Stimulated activated CD4-positive, alpha-beta T cell treated with anti-CD3 and anti-CD28 coated beads, Interleukin-4, amount 100 ng/mL, for 48 hours (primary cell): ENCODE results near the gene LDLRAD4.
A peak's percentile ranks its signal among the peaks of the same experiment; 100 is the strongest.
"Not testable (repeated sequence)": the region's sequence is repeated elsewhere in the genome, so short reads cannot be mapped to it uniquely, and the experiment has no call there.

Experiments
- DNase-seq, 2 donors: peaks; one replicate each; pipeline ENCODE4 v3.0.0-alpha.2; 2020; ENCODE audit warnings: low read depth in 2 of 2

LDLRAD4 gene

DNA sequence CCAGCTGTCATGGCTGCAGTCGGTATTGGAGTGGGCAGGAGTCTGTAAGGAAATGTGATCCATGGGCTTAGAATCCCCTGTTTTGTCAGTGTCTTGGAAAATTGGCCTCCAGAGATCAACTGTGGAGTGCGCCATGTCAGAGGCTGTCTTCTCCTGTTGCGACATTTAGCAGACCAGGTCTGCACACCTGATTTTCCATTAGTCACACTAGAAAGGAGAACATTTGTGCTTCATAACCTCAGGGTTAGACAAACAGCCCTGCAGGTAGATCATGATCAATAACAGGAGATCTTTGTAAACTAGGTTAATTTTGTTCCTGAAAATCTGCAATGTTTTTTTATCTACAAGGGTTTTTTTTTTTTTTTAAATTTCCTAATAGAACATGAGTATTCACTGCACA is 28.0 kb downstream of the LDLRAD4 start:
- no peak for DNase-seq

DNA sequence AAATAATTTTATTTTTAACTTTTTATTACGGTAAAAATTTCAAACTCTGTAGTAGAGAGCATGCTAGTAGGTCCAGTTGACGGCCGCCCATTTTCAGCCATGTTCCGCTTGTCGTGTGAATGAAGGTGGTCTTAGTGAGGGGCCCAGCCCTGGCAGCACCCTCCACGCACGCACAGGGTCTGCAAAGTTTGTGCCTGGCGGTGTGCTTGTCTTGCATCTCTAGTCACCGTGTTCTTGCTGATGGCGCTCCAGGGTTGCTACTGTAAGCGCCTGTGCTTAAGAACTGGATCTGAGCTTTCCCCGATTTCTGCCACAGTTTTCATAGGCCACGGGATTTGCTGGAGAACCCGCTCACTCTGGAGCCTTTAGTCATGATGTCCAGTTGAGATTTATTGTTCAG is 28.9 kb downstream of the LDLRAD4 start:
- DNase-seq = no peak

DNA sequence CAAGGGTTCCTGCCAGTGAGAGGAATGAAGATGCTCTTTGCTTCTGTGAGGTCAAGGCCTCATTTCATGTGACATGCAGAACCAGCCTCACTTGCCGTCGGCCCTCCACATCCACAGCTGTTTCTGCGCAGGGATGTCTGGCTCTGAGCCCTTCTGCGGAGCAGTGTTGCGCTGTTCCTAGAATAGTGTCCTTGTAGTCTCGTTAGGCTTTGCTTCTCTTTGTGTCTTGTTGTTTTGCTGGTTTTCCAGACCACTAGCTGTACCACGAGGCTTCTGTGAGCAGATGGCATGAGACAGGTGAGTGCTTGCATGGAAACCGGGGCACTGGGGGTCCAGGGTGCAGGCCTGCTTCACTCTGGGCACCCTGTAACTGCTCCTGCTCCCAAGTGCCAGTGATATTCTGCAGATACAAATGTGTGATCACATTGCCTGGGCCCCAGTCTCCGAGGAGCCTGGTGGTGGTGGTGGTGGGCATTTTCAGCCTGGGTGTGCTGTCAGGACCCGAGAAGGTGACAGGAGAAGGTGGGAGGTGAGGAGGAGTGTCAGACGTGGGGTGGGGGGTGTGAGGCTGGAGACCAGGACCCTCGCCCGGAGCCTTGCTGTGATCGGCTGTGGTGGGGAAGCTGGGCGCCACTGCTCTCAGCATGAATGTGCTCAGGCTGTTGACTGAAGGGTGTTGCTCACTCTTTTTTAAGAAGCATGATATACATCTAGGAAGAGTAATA is 34.3 kb downstream of the LDLRAD4 start:
- no peak for DNase-seq

DNA sequence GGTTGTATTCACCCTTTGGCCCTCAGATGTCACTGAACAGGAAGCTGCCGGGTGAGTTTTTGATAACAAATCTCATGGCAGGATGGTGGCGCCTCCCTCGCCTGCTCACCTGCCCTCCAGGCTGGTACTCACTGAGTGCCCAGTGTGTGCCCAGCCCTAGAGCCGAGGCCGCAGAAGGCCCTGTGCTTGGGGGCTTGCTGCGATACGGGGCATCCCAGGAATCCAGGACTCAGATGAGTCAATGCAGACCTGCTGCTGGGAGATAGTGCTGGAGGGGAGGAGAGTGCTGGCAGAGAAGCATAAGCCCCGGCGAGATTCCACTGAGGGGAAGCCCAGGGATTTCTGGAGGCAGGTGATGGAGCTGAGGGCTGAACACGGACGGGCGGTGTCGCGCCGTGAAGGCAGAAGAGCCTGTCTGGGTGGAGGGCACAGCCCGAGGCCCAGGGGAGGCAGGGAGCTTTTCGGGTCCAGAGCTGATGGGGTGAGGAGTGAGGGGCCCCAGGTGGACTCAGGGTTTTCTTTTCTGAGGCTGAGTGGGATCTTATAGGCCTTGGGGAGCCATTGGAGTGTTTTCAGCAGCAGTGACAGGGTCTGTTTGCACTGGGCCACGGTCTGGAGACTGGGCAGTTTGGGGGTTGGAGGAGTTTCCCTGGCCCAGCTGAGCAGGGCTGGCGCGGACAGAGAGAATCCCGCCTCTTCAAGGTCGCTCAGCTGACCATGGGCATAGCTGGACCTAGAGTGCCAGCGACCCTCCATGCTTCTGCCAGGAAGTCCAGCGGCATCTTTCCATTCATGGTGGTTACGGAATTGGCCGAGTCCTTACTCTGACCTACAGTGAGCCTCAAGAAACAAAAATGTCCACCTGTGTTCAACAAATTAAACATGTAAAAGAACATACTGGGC is 35.5 kb downstream of the LDLRAD4 start:
- DNase-seq = no peak

DNA sequence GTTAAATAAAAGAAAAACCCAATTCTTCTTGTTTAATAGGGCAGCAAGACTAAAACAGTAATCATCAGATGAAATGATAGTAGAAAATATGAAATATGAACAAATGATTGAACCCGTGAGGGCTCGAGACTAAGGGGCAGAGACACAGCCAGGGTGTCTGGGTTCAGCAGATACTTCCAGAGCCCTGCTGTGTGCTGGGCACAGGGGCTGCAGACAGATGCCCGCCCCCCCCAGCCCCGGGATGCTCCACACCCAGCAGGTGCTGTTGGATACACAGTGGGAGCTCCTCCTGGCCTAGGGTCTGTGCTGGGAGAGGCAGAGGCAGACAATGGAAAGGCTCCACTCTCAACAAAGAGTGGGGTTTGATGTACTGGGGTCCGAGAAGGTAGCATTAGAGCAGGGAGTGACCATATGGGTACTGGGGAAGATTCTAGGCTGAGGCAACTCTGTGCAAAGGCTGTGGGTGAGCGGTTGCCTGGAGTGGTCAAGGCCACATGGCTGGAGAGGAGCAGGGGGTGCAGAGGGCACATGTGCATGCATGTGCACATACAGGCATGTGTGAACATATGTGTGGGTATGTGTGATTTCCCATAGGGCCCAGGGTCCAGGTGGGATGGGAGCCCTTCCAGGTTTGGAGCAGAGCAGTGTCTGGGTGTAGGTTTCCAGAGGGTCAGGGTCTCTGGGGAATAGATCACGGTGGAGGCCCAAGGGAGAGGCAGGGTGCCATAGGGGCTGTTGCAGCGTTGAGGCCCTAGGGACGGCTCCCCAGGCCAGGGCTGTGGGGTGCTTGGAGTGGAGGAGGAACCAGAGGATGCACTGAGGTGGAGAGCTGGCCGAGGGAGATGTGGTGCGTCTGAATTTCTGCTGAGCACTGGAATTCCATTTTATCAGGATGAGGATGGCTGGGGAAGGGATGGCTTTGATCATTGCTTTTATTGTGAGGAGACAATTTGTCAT is 36.7 kb downstream of the LDLRAD4 start:
- DNase-seq = no peak

DNA sequence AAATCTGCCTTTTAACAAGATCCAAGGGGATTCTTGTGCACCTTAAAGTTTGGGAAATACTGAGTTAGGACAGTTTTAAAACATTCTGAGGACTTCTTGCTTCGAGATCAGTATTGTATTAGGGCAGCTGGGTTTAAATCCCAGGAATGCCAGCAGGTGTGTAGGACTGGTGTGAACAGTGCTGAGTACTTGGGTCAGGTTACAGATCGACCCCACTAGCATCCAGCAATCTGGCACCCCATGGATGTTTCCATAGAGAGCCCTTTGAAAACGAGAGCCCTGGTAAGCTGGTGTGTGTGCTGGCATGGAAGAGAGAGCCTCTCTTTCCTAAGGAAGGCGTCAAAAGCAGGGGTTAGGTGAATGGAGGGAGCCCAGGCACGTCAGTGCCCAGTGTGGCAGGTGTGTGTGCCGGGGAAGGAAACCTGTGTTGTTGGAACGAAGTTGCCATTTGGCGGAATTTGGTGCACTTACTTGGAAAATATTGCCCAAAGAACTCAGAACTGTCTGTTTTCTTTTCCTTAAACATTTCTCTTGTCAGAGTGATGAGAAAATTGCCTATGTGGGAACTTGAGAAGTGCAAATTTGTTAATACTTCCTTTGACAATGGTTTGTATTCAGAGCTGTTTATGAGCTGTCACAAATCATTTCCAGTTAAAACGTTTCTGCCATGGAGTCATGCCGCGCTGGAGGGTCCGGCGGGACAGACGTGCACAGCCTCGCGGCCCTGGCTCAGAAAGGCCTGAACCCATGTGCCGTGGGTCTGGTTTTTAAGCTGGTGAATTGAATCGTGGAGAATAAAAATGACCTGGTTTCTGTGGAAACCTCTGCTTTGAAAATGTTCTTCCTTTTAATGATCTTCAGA is 38.1 kb downstream of the LDLRAD4 start:
- DNase-seq = no peak

DNA sequence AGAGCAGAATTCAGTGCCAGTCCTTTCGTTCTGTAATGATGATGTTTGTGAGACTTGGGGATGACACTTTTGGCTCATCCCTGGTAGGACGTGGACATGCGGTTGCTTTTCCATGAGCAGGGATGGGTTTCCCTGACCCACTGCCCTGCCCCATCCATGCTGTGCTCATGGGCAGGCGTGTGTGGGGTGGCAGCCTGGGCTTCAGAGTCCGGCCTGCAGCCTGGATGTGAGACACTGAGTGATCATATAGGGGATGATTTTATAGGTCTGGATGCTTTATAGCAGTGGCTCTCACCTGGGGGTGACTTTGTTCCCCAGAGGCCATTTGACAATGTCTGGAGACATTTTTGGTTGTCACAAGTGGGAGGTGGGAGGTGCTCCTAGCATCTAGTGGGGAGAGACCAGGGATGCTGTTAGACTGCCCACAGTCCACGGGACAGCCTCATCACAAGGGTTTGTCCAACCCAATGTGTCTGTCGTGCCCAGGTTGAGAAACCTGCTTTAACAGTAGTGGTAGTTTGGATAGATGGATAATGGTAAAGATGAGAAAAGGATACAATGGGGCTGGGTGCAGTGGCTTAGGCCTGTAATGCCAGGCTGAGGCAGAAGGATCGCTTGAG is 38.9 kb downstream of the LDLRAD4 start:
- DNase-seq = no peak

DNA sequence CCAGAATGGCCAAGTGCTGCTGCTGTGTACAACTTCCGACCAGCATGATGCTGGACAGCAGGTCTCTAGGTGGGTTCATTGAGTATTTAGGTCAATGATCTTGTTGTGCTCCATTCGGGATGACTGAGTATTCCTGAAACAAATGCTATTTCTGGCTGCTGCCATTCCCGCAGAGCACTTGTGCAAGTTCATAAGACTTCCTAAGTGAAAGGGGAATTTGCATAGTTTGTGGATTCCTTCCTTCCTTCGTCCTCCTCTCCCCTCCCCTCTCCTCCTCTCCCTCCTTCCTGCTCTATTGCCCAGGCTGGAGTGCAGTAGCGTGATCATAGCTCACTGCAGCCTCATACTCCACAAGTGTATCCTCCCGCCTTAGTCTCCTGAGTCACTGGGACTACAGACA is 40.4 kb downstream of the LDLRAD4 start:
- DNase-seq = no peak

DNA sequence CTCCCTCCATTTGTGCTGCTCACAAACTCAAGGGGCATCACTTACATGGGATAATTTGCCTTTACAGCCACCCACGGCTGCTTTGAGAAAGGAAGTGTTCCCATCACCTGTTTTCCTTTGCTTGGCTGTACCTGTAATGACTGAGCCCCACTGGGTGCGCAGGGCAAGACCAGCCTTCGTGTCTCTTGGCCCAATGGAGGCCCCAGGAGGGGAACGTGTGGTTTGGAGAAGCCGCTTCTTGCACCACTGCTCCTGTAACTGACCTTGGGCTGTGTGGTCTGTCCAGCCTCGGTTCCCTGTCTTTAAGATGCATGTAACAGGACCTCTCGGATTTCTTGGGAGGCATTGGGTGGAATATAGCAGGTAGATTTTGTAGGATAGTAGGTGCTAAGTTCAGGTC is 41.1 kb downstream of the LDLRAD4 start:
- DNase-seq = no peak

DNA sequence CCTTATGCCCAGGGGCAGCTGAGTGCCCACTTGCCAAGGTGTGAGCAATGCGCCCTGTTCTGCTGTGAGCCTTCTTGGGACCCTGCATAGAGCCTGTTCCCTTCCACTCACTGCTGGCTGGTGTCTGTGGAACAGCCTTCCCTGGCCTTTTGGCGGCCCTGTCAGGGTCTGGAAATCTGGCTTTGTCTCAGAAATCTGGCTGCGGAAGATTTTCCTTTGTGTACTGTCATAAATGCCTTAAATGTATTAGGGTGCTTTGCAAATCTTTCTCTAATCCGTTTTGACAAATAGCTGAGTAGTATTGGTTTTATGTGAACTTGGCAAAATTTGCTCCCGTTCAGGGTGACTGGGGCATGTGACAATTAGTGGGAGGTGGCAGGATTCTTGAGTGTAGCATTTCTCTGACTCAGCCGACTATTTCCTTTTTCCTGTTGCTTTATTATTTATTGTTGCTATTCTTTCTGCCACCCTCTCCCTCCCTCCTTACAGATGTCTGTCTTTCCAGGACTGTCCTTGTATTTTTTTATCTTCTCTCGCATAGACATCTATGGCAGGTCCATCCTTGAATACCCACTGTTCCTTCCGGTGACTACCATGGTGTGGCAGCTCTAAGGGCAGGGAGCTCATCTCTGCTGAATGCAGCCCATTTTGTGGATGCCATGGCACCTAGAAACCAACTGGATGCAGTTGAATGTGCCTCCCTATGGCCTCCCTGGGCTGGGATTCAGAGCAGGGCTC is 41.8 kb downstream of the LDLRAD4 start:
- no peak for DNase-seq

DNA sequence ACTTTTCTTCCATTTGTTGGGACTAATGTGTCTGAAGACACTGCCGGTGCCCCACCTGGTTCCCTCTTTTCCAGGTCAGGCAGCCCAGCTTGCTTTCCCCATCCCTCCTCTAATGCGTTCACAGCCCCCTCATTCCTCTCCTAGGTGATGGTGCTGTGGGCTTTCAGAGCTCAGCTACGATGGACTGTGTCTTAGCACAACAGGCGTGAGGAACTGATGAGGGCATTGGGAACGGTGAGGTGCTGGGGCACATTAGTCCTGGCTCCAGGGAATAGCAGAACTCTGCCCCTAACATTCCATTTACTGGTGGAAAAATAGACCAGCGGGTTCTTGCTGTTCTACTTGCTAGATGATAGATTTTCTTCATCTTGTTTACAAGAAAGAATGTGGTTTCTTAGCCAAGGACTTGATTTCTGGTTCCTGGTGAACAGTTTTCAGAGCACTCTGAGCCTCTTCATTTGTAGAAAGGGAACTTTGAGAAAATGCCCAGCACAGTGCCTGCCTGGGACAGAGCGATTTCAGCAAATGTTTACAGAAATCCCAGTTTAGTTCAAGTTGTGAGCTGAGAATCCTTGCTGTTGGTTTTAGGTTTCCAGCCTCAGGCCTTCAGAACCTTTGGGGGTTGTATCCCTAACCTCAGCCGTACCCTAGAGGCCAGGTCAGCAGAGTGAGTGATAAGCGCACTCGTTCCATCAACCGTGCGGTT is 42.5 kb downstream of the LDLRAD4 start:
- DNase-seq = no peak

DNA sequence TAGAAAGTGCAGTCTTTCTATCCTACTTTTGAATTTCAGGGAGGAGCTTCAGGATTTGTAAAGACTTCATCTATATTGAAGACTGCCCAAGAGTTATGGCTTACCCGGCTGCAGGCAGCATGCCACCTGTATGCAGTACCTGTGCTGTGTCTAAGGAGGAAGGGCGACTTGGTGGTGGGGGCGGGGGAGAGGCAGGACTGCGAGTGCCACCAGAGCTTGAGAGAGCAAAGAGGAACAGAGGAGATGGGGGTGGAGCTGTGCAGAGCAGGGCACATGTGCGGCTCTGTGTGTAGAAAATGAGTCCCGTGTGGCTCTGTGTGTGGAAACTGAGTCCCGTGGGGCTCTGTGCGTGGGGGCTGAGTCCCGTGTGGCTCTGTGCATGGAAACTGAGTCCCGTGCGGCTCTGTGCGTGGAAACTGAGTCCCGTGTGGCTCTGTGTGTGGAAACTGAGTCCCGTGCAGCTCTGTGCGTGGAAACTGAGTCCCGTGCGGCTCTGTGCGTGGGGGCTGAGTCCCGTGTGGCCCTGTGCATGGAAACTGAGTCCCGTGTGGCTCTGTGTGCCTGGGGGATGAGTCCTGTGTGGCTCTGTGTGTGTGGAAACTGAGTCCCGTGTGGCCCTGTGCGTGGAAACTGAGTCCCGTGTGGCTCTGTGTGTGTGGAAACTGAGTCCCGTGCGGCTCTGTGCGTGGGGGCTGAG is 43.2 kb downstream of the LDLRAD4 start:
- no peak for DNase-seq

DNA sequence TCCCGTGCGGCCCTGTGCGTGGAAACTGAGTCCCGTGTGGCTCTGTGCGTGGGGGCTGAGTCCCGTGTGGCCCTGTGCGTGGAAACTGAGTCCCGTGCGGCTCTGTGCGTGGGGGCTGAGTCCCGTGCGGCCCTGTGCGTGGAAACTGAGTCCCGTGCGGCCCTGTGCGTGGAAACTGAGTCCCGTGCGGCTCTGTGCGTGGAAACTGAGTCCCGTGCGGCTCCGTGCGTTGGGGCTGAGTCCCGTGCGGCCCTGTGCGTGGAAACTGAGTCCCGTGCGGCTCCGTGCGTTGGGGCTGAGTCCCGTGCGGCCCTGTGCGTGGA is 43.8 kb downstream of the LDLRAD4 start:
- not testable (repeated sequence) for DNase-seq

DNA sequence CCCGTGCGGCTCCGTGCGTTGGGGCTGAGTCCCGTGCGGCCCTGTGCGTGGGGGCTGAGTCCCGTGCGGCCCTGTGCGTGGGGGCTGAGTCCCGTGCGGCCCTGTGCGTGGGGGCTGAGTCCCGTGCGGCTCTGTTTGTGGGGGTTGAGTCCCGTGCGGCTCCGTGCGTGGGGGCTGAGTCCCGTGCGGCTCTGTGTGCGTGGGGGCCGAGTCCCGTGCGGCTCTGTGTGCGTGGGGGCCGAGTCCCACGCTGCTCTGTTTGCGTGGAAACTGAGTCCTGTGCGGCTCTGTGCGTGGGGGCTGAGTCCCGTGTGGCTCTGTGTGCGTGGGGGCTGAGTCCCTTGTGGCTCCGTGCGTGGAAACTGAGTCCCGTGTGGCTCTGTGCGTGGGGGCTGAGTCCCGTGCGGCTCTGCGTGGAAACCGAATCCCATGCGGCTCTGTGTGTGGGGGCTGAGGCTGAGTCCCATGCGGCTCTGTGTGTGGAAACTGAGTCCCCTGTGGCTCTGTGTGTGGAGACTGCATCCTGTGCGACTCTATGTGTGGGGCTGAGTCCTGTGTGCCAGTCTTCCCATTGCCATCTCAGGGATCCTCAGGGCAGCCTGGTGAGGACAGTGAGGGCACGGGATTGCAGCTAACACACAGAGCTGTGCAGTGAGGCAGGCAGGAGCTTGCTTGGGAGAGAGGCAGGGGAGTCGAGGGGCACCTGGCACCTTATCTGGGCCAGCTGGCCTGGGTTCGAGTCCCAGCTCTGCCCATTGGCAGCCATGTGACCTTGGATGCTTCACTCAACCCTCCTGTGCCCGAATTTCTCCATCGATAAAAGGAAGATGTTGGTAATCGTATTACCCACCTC is 44.5 kb downstream of the LDLRAD4 start:
- no peak for DNase-seq

DNA sequence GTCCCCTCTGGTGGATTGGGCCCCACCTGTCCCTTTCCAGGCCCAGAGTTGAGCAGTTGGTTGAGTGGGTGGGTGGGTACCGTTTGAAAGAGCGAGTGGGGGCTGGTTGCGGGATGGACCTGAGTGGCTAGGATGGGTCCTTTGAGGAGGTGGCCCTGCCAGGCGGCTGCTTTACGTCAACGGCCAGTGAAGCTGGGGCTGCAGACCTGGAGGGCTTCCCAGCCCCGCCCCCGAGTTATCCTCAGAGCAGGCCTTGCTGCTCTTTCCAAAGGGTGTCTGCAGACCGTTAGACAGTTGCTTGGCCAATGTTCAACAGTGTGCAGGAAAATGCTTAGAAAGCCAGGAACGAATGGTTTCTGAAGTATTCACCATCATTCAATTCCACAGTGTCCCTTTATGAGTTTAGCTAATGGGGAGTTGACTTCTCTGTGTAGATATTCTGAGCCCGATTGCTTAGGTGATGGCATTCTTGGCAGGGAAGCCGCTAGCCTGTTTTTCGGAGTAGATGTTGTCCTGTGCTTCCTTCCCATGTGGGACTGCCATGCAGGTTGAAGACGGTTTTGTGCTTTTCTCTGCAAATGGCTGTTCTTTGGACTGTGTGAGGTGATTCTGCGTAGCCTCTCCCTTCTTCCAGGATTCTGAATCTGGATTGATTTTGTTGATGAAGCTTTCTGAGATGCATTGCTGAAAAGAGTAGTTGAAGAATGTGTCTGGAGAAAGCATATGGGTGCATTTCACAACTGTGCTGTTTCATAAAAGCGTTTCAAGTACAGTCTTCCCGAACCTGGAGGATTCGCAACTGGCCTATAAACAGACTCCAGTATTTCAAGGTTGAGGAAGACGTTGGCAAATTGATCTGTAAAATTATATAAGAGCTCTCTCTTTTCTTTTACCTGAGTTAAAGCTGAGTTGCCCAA is 45.8 kb downstream of the LDLRAD4 start:
- DNase-seq = no peak

DNA sequence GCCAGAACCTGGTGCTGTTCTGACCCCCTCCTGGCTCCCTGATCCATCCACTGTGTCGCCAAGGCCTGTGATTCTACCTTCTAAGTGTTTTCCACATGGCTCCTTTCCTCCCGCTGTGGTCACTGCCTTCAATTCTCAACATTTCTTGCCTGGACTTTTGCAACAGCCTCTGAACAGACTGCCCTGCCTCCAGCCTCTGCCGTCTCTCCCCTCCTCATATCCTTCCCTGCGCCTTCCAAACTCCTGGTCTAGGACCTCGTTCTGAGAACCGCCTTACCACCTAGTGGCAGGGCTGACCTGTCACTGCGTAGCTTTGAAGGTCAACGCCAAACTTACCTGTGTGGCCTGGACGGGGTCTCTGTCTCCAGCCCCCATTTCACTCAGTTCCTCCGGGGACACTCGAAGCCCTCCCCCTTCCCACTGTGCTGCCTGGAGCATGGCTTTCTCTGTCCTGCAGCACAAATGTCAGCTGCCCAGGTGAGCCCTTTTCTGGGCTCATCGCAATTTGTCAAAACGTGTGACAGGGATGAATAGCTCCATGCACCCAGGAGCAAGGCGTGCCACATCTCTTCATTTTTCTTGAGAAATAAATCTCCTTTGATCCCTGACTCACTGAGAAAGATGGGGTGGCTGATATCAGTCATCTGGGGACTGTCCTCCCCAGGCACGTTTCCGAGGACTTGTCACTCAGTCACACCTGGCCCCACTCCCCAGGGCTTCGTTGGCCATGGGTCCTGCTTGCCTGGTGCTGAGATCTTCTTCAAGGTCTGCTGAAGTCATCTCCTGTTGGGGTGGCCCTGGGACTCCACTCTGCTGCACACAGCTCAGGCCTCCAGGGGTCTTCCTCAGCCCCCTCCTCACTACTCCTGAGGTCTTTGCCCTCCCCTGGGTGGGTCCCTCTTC is 46.7 kb downstream of the LDLRAD4 start:
- DNase-seq = peak; percentile 55 to 60
